ENCODE measurements around the gene TIAM2. TPM values are rescaled to one million over a fixed set of nuclear protein-coding genes. Genes with fewer than 3 reads are reported as not detected.

Gene TIAM2
- total RNA-seq, 2 donors from 2014 or later, result 3.1 to 6.6 TPM

GRCh38 chr6:155054491-155055250, 59.6 kb downstream of the TIAM2 start:
- 51 to 65% methylated on average over 12 of the region's 12 CpGs for WGBS, 2 donors
- no peak overlapping the region for H3K4me3 ChIP-seq
- ATAC-seq (no peak), DNase-seq (no peak)
- H3K36me3 ChIP-seq (replicated peaks in 1 of 2; ENCODE audit: insufficient read depth in 1 of 2, low read depth in 2 of 2), result no peaks in the 10 kb centered on the region
- TF ChIP-seq POLR2A (IDR thresholded peaks at IDR 0.05) (no peak), CTCF (IDR thresholded peaks at IDR 0.05) (no peak)
- no peak overlapping the region for H3K27ac ChIP-seq
- no peaks in the 10 kb centered on the region for H3K9me3 ChIP-seq
- intact Hi-C loops (cut with DNase I), result no loop called here
- H3K4me1 ChIP-seq, result no peaks in the 10 kb centered on the region
- no peaks in the 10 kb centered on the region for H3K27me3 ChIP-seq

- TF ChIP-seq POLR2A (IDR thresholded peaks at IDR 0.05) (no peak), CTCF (IDR thresholded peaks at IDR 0.05) (no peak)
- no peak for DNase-seq
- ATAC-seq, result no peak
- intact Hi-C loops (cut with DNase I), result no loop called here
- H3K36me3 ChIP-seq (replicated peaks in 1 of 2; ENCODE audit: insufficient read depth in 1 of 2, low read depth in 2 of 2), result no peaks in the 10 kb centered on the region
- H3K27me3 ChIP-seq, result no peaks in the 10 kb centered on the region
- H3K4me1 ChIP-seq, result no peaks in the 10 kb centered on the region
- H3K9me3 ChIP-seq, result no peaks in the 10 kb centered on the region
- WGBS, 2 donors, result 86 to 91% methylated on average over 2 of the region's 2 CpGs
- H3K27ac ChIP-seq, result no peak overlapping the region
- H3K4me3 ChIP-seq, result no peak overlapping the region
Measured at GRCh38 chr6:155055729-155056128, 60.6 kb downstream of the TIAM2 start.

- no peaks in the 10 kb centered on the region for H3K27me3 ChIP-seq
- TF ChIP-seq CTCF (IDR thresholded peaks at IDR 0.05), result no peak
- H3K4me3 ChIP-seq, result no peak overlapping the region
- H3K4me1 ChIP-seq, result no peaks in the 10 kb centered on the region
- no peak overlapping the region for H3K27ac ChIP-seq
- H3K36me3 ChIP-seq (replicated peaks in 1 of 2; ENCODE audit: insufficient read depth in 1 of 2, low read depth in 2 of 2), result no peaks in the 10 kb centered on the region
- DNase-seq (no peak), ATAC-seq (no peak)
- intact Hi-C loops (cut with DNase I), result no loop called here
- H3K9me3 ChIP-seq, result no peaks in the 10 kb centered on the region
- 67% methylated on average over 3 of the region's 3 CpGs for WGBS, 2 donors
Measured at GRCh38 chr6:155056756-155057155, 61.6 kb downstream of the TIAM2 start.

- Histone ChIP-seq H3K27me3 (no peaks in the 10 kb centered on the region), H3K36me3 (replicated peaks in 1 of 2; ENCODE audit: insufficient read depth in 1 of 2, low read depth in 2 of 2) (no peaks in the 10 kb centered on the region), H3K9me3 (no peaks in the 10 kb centered on the region), H3K27ac (no peak overlapping the region), H3K4me1 (no peaks in the 10 kb centered on the region), H3K4me3 (no peak overlapping the region)
- intact Hi-C loops (cut with DNase I), result no loop called here
- WGBS, 2 donors, result 92 to 95% methylated on average over 8 of the region's 8 CpGs
- ATAC-seq (no peak), DNase-seq (no peak)
- TF ChIP-seq CTCF (IDR thresholded peaks at IDR 0.05) (no peak), POLR2A (IDR thresholded peaks at IDR 0.05) (no peak)
Measured at GRCh38 chr6:155061381-155061780, 66.3 kb downstream of the TIAM2 start.

- Histone ChIP-seq H3K27me3 (no peaks in the 10 kb centered on the region), H3K4me3 (no peak overlapping the region), H3K36me3 (replicated peaks in 1 of 2; ENCODE audit: insufficient read depth in 1 of 2, low read depth in 2 of 2) (no peaks in the 10 kb centered on the region), H3K4me1 (no peaks in the 10 kb centered on the region), H3K9me3 (no peaks in the 10 kb centered on the region), H3K27ac (no peak overlapping the region)
- intact Hi-C loops (cut with DNase I), result no loop called here
- DNase-seq (no peak), ATAC-seq (no peak)
- 71 to 74% methylated on average over 1 of the region's 1 CpG for WGBS, 2 donors
- TF ChIP-seq CTCF (IDR thresholded peaks at IDR 0.05), result no peak
- no peak for TF ChIP-seq POLR2A (IDR thresholded peaks at IDR 0.05)
Measured at GRCh38 chr6:155062866-155063341, 67.8 kb downstream of the TIAM2 start.
